Activated CD4-positive, alpha-beta T cell treated with anti-CD3 and anti-CD28 coated beads, Interleukin-2, amount 10 ng/mL, durations not matched to agents 7 days and 5 days (primary cell): ENCODE data around the gene ATP6V1A. TPM values are rescaled to one million over a fixed set of nuclear protein-coding genes. Genes with fewer than 3 reads are reported as not detected.

Experiments used
- CTCF ChIA-PET: fragments of 350-600 bp; sonication (Branson Sonifier 250); formaldehyde crosslinking; loops from one replicate; lab custom pipeline; 2021; ENCODE audit warnings: antibody characterized with exemption; lab: Charles Lee
- POLR2A ChIA-PET: fragments of 350-600 bp; sonication (Branson Sonifier 250); formaldehyde crosslinking; loops from one replicate; lab custom pipeline; 2021; ENCODE audit warnings: antibody characterized with exemption; lab: Charles Lee
- DNase-seq: peaks from one replicate; pipeline ENCODE4 v3.0.0-alpha.2; 2020
- H3K27ac Mint-ChIP-seq: one replicate; pipeline ENCODE4 v1.8.0; 2021; ENCODE audit warnings: mild to moderate bottlenecking, moderate library complexity, mixed read lengths
- H3K27me3 Mint-ChIP-seq: one replicate; pipeline ENCODE4 v1.8.0; 2021; ENCODE audit warnings: mixed read lengths
- H3K36me3 Mint-ChIP-seq: one replicate; pipeline ENCODE4 v1.8.0; 2021; ENCODE audit warnings: low read depth, mixed read lengths
- H3K4me1 Mint-ChIP-seq: one replicate; pipeline ENCODE4 v1.8.0; 2021; ENCODE audit warnings: mixed read lengths
- H3K4me3 Mint-ChIP-seq: one replicate; pipeline ENCODE4 v1.8.0; 2021; ENCODE audit warnings: mild to moderate bottlenecking, moderate library complexity, mixed read lengths
- H3K9me3 Mint-ChIP-seq: one replicate; pipeline ENCODE4 v1.8.0; 2021; ENCODE audit warnings: mixed read lengths
- total RNA-seq, 2 experiments: library from RNA; stranded (reverse); gene quantifications; one replicate each; pipeline ENCODE4 v1.2.3, GENCODE V29; 2021

The ATP6V1A gene
- total RNA-seq, 2 experiments from 2014 or later = 40.7 to 41.7 TPM

- POLR2A ChIA-PET = no interaction called here
- no peak overlapping the region for H3K27ac Mint-ChIP-seq
These were observed 48.9 kb downstream of the ATP6V1A start for GRCh38 chr3:113795693-113796092.

DNA sequence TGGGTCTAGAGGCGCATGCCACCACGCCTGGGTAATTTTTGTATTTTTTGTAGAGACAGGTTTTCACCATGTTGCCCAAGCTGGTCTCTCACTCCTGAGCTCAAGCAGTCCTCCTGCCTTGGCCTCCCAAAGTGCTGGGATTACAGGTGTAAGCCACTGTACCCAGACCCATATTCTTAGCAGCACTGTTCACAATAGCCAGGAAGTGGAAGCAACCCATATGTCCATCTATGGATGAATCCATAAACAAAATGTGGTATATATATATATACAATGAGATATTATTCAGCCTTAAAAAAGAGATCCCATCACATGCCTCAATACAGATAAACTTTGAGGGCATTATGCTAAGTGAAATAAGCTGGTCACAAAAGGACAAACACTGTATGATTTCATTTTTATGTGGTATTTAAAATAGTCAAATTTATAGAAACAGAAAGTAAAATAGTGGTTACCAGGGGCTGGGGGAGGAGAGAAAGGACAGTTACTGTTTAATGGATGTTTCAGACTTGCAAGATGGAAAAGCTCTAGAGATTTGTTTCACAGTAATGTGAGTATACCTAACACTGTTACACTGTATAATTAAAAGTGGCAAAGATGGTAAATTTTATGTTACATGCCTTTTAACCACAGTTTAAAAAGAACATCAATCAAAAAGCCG, 56.1 kb downstream of the ATP6V1A start:
- H3K9me3 Mint-ChIP-seq = no peaks in the 10 kb centered on the region
- peaks cover 6% of the 10 kb centered on the region for H3K4me1 Mint-ChIP-seq
- H3K36me3 Mint-ChIP-seq = peaks cover 46% of the 10 kb centered on the region
- H3K4me3 Mint-ChIP-seq = no peak overlapping the region
- POLR2A ChIA-PET = no interaction called here
- peak overlapping the region; percentile 52 for H3K27ac Mint-ChIP-seq
- DNase-seq = no peak
- CTCF ChIA-PET = interaction anchor here (0.6 to 1.7 kb wide), 4 partner anchors 11 to 90 kb away, joined by 3 to 6 read pairs (median 4); no protein-coding TSS in a partner anchor
- no peaks in the 10 kb centered on the region for H3K27me3 Mint-ChIP-seq

More at GRCh38 chr3:113795693-113796092, 48.9 kb downstream of the ATP6V1A start:
- CTCF ChIA-PET = no interaction called here
- Mint-ChIP-seq H3K36me3 (peaks cover 21% of the 10 kb centered on the region), H3K27me3 (no peaks in the 10 kb centered on the region), H3K9me3 (no peaks in the 10 kb centered on the region), H3K4me1 (no peaks in the 10 kb centered on the region), H3K4me3 (no peak overlapping the region)
- DNase-seq = no peak

- H3K4me1 Mint-ChIP-seq = peaks cover 6% of the 10 kb centered on the region
- POLR2A ChIA-PET = no interaction called here
- no peak overlapping the region for H3K4me3 Mint-ChIP-seq
These were observed 57.8 kb downstream of the ATP6V1A start for GRCh38 chr3:113804661-113805060.

DNA sequence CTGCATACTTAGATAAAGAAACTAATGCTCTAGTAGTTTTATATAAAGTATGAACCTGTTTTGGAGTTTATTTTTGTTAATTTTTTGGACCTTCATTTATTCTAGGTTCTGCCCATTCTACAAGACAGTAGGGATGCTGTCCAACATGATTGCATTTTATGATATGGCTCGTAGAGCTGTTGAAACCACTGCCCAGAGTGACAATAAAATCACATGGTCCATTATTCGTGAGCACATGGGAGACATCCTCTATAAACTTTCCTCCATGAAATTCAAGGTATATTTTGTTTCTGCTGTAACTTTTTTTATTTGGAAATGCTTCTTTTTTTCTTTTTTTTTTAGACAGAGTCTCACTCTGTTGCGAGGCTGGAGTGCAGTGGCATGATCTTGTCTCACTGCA, 58.4 kb downstream of the ATP6V1A start:
- DNase-seq = no peak
- no peaks in the 10 kb centered on the region for H3K9me3 Mint-ChIP-seq
- no peak overlapping the region for H3K4me3 Mint-ChIP-seq
- POLR2A ChIA-PET = no interaction called here
- H3K27ac Mint-ChIP-seq = no peak overlapping the region
- no peaks in the 10 kb centered on the region for H3K27me3 Mint-ChIP-seq
- CTCF ChIA-PET = interaction anchor here (1.2 to 1.6 kb wide), 2 partner anchors 34 to 40 kb away, joined by 3 read pairs; partner anchors contain the start of gene GRAMD1C
- peaks cover 32% of the 10 kb centered on the region for H3K36me3 Mint-ChIP-seq
- peaks cover 6% of the 10 kb centered on the region for H3K4me1 Mint-ChIP-seq

More at GRCh38 chr3:113804661-113805060, 57.8 kb downstream of the ATP6V1A start:
- no peak for DNase-seq
- H3K36me3 Mint-ChIP-seq = peaks cover 34% of the 10 kb centered on the region
- CTCF ChIA-PET = interaction anchor here (0.5 to 1.6 kb wide), 2 partner anchors 15 to 40 kb away, joined by 3 read pairs; no protein-coding TSS in a partner anchor
- H3K27me3 Mint-ChIP-seq = no peaks in the 10 kb centered on the region
- H3K27ac Mint-ChIP-seq = no peak overlapping the region
- H3K9me3 Mint-ChIP-seq = no peaks in the 10 kb centered on the region

DNA sequence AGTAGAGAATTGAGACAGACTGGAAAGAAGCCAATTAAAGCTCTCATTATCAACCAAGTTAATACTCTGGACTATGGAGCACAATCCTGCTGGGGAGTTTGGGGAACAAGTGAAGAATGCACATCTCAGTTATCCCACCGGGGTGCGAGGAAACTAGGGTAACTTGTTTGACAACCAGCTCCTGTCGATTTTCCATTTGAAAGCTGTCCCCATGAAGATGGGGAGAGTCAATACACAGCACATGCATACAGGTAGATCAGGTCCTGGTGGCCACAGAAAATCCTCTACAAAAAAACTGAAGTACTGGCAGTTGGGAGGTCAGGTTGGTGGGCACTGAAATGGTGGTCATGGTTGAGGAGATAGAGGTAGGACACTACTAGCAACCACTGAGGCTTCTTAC, 66.0 kb downstream of the ATP6V1A start:
- no peak overlapping the region for H3K27ac Mint-ChIP-seq

DNA sequence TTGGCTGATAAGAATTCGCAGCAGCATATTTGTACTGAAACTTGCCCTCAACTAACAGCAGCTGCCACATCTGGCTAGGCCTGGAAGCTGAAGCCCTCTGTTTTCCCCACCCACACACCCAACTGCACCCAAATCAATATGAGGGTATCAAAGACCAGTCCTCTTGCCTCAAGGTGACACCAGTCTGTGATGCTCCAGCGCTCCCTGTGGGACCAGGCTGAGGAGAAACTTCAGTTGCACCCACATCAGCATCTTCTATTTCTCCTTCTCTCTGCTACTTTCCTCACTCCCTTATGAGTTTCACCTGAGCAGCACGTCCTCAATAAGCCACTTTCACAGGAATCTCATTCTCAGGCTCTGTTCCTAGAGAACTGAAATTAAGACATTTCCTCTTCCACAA, 73.0 kb downstream of the ATP6V1A start:
- Mint-ChIP-seq H3K27ac (no peak overlapping the region), H3K36me3 (no peaks in the 10 kb centered on the region), H3K4me3 (no peak overlapping the region), H3K9me3 (no peaks in the 10 kb centered on the region), H3K4me1 (no peaks in the 10 kb centered on the region), H3K27me3 (no peaks in the 10 kb centered on the region)
- no peak for DNase-seq
- ChIA-PET POLR2A (no interaction called here), CTCF (no interaction called here)

More for the DNA sequence above, 66.0 kb downstream of the ATP6V1A start:
- POLR2A ChIA-PET = no interaction called here
- Mint-ChIP-seq H3K4me1 (no peaks in the 10 kb centered on the region), H3K9me3 (no peaks in the 10 kb centered on the region), H3K4me3 (no peak overlapping the region), H3K36me3 (peaks cover 4% of the 10 kb centered on the region), H3K27me3 (no peaks in the 10 kb centered on the region)
- no peak for DNase-seq
- CTCF ChIA-PET = no interaction called here

- H3K9me3 Mint-ChIP-seq = no peaks in the 10 kb centered on the region
- DNase-seq = no peak
- ChIA-PET POLR2A (no interaction called here), CTCF (interaction anchor here (1.1 kb wide), 2 partner anchors 10 to 399 kb away, joined by 3 to 4 read pairs; no protein-coding TSS in a partner anchor)
- H3K36me3 Mint-ChIP-seq = no peaks in the 10 kb centered on the region
- no peaks in the 10 kb centered on the region for H3K4me1 Mint-ChIP-seq
- H3K4me3 Mint-ChIP-seq = no peak overlapping the region
- H3K27ac Mint-ChIP-seq = no peak overlapping the region
- no peaks in the 10 kb centered on the region for H3K27me3 Mint-ChIP-seq
These were observed 78.3 kb downstream of the ATP6V1A start for GRCh38 chr3:113825090-113825489.

- no peak overlapping the region for H3K27ac Mint-ChIP-seq
- ChIA-PET CTCF (no interaction called here), POLR2A (no interaction called here)
- no peak overlapping the region for H3K4me3 Mint-ChIP-seq
- no peaks in the 10 kb centered on the region for H3K27me3 Mint-ChIP-seq
- H3K36me3 Mint-ChIP-seq = peaks cover 9% of the 10 kb centered on the region
- DNase-seq = no peak
- H3K4me1 Mint-ChIP-seq = peaks cover 18% of the 10 kb centered on the region
- peaks cover 11% of the 10 kb centered on the region for H3K9me3 Mint-ChIP-seq
These were observed 81.8 kb downstream of the ATP6V1A start for GRCh38 chr3:113828600-113828999.

- Mint-ChIP-seq H3K9me3 (peaks cover 11% of the 10 kb centered on the region), H3K4me1 (peaks cover 18% of the 10 kb centered on the region), H3K27me3 (no peaks in the 10 kb centered on the region), H3K27ac (peak overlapping the region; percentile 58), H3K36me3 (peaks cover 9% of the 10 kb centered on the region), H3K4me3 (no peak overlapping the region)
- ChIA-PET CTCF (no interaction called here), POLR2A (no interaction called here)
- no peak for DNase-seq
These were observed 82.9 kb downstream of the ATP6V1A start for GRCh38 chr3:113829576-113830354.

- Mint-ChIP-seq H3K4me3 (no peak overlapping the region), H3K4me1 (peaks cover 18% of the 10 kb centered on the region), H3K27me3 (peaks cover 2% of the 10 kb centered on the region), H3K36me3 (peaks cover 9% of the 10 kb centered on the region), H3K9me3 (peaks cover 11% of the 10 kb centered on the region), H3K27ac (no peak overlapping the region)
- no peak for DNase-seq
- POLR2A ChIA-PET = no interaction called here
- CTCF ChIA-PET = interaction anchor here (1.4 kb wide), 1 partner anchor 85 kb away, joined by 3 read pairs; the partner anchor contains the start of gene NAA50
These were observed 84.2 kb downstream of the ATP6V1A start for GRCh38 chr3:113831103-113831355.

GRCh38 chr3:113832477-113833164, 85.8 kb downstream of the ATP6V1A start:
- Mint-ChIP-seq H3K4me3 (no peak overlapping the region), H3K4me1 (peaks cover 18% of the 10 kb centered on the region), H3K36me3 (peaks cover 9% of the 10 kb centered on the region), H3K9me3 (peaks cover 11% of the 10 kb centered on the region), H3K27ac (no peak overlapping the region), H3K27me3 (peaks cover 2% of the 10 kb centered on the region)
- ChIA-PET POLR2A (interaction anchor here (0.7 kb wide), 1 partner anchor 218 kb away, joined by 6 read pairs; no protein-coding TSS in a partner anchor), CTCF (interaction anchor here (0.7 kb wide), 1 partner anchor 502 kb away, joined by 3 read pairs; no protein-coding TSS in a partner anchor)
- DNase-seq = no peak

DNA sequence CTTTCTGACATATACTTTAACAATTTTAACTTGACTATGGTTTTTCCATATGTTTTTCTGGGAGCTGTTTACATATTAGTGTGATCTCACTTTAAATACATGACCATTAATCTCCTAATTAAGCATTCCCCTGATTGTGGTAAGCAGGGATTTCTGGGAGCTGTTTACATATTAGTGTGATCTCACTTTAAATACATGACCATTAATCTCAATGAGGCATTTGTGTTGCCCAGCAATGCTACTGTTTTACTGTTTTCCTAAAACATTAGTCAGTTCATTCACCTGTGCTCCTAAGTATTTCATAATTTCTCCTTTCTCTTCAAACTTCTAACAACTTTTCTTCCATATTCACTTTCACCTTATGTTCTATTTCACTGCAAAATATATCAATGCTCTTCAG, 88.1 kb downstream of the ATP6V1A start:
- H3K36me3 Mint-ChIP-seq = peaks cover 9% of the 10 kb centered on the region
- no peak for DNase-seq
- H3K4me3 Mint-ChIP-seq = no peak overlapping the region
- H3K27ac Mint-ChIP-seq = no peak overlapping the region
- peaks cover 2% of the 10 kb centered on the region for H3K27me3 Mint-ChIP-seq
- ChIA-PET POLR2A (no interaction called here), CTCF (interaction anchor here (1.5 kb wide), 1 partner anchor 9 kb away, joined by 4 read pairs; no protein-coding TSS in a partner anchor)
- H3K9me3 Mint-ChIP-seq = peaks cover 11% of the 10 kb centered on the region
- H3K4me1 Mint-ChIP-seq = peaks cover 27% of the 10 kb centered on the region
